Caco-2 (cell line): Measurements from ENCODE around the gene ABCA13. TPM values are rescaled to one million over a fixed set of nuclear protein-coding genes. Genes with fewer than 3 reads are reported as not detected.

Source experiments
- BruUV-seq: library from RNA; stranded (reverse); fragments of 400-500 nt; replicated peaks from 2 replicates; lab custom pipeline; 2021; lab: Mats Ljungman, UMichigan
- CTCF ChIA-PET: fragments of 300-600 bp; sonication (Branson Sonifier 250); formaldehyde crosslinking; loops from one replicate; lab custom pipeline; 2022; ENCODE audit warnings: antibody characterized with exemption; lab: Charles Lee
- POLR2A ChIA-PET: fragments of 300-600 bp; sonication (Branson Sonifier 250); formaldehyde crosslinking; loops from one replicate; lab custom pipeline; 2022; ENCODE audit warnings: antibody characterized with exemption; lab: Charles Lee
- DNase-seq, 2 experiments: peaks; one replicate each; pipeline versions ENCODE4 v3.0.0 to v3.0.0-alpha.2; 2020 to 2022
- H3K27me3 ChIP-seq: replicated peaks from 2 replicates; pipeline ENCODE4 v1.6.0; 2011; ENCODE audit warnings: low read length; ENCODE audit not compliant: control insufficient read depth, insufficient read depth
- H3K36me3 ChIP-seq: 2 replicates; pipeline ENCODE4 v1.5.1; 2011; ENCODE audit warnings: low read length; ENCODE audit not compliant: control insufficient read depth, insufficient read depth
- H3K4me1 ChIP-seq: fragments of 250-450 bp; sonication (Bioruptor Pico); 2 replicates; pipeline ENCODE4 v1.5.1; 2020; ENCODE audit warnings: mild to moderate bottlenecking
- H3K4me3 ChIP-seq: 2 replicates; pipeline ENCODE4 v1.5.1; 2011; ENCODE audit warnings: low read depth, mild to moderate bottlenecking, control low read depth, low read length
- H3K9me3 ChIP-seq: fragments of 250-450 bp; sonication (Bioruptor Pico); 2 replicates; pipeline ENCODE4 v1.5.1; 2020; ENCODE audit warnings: mild to moderate bottlenecking, moderate library complexity
- H3K27ac Mint-ChIP-seq: one replicate; pipeline ENCODE4 v1.8.0; 2022; ENCODE audit warnings: mixed read lengths; ENCODE audit not compliant: unreplicated experiment
- H3K27me3 Mint-ChIP-seq: one replicate; pipeline ENCODE4 v1.8.0; 2022; ENCODE audit warnings: mixed read lengths; ENCODE audit not compliant: insufficient read depth, unreplicated experiment
- H3K36me3 Mint-ChIP-seq: one replicate; pipeline ENCODE4 v1.8.0; 2022; ENCODE audit warnings: mild to moderate bottlenecking, mixed read lengths; ENCODE audit not compliant: insufficient read depth, unreplicated experiment
- H3K4me1 Mint-ChIP-seq: one replicate; pipeline ENCODE4 v1.8.0; 2022; ENCODE audit warnings: low read depth, mixed read lengths; ENCODE audit not compliant: unreplicated experiment
- H3K4me3 Mint-ChIP-seq: one replicate; pipeline ENCODE4 v1.8.0; 2022; ENCODE audit warnings: mild to moderate bottlenecking, moderate library complexity, mixed read lengths; ENCODE audit not compliant: unreplicated experiment
- H3K9me3 Mint-ChIP-seq: one replicate; pipeline ENCODE4 v1.8.0; 2022; ENCODE audit warnings: mixed read lengths; ENCODE audit not compliant: unreplicated experiment
- CTCF ChIP-seq, 2 experiments: fragments of 200-600 bp in 1 of 2; IDR thresholded peaks; 1 replicate in 1 of 2; 2 replicates in 1 of 2; pipeline versions ENCODE4 v1.5.1 to v1.8.0; 2011 to 2022; ENCODE audit warnings: antibody characterized with exemption in 1 of 2, control low read depth in 1 of 2, inconsistent platforms in 1 of 2, low read depth in 1 of 2, low read length in 1 of 2, mild to moderate bottlenecking in 1 of 2, moderate library complexity in 1 of 2; ENCODE audit not compliant: insufficient read depth in 1 of 2, severe bottlenecking in 1 of 2, unreplicated experiment in 1 of 2
- intact Hi-C: fragments of 100-400 bp; cut with micrococcal nuclease; formaldehyde crosslinking; loops from one replicate; pipeline ENCODE4 v1.10.0; 2022; ENCODE audit not compliant: unreplicated experiment
- total RNA-seq: library from RNA; stranded (reverse); gene quantifications from 2 replicates; pipeline ENCODE4 v1.2.3, GENCODE V29; 2022

The ABCA13 gene
- total RNA-seq, 1 experiment from 2014 or later: 0.07 TPM

DNA sequence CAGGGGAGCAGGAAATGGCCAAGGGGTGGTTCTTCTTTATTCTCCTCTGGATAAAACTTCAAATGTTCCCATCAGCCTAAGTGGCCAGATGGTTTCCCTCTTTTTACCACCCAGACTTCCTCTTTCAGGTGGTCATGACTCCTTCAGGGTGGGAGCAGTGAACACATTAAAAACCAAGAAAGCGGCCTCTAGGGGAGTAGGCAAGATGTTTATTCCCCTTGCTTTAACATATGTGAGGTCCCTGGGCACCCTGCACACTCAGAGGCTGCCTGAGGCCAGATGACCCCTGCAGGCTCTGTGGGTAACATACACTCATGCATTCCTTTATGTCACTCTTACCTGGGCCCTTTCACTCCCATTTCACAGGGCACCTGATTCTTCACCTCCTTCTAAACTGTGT is 357.4 kb downstream of the ABCA13 start:
- Histone ChIP-seq H3K36me3 (no peaks in the 10 kb centered on the region), H3K4me3 (no peak overlapping the region), H3K9me3 (no peaks in the 10 kb centered on the region), H3K27me3 (no peaks in the 10 kb centered on the region), H3K4me1 (no peaks in the 10 kb centered on the region)
- no peaks in the 10 kb centered on the region for H3K9me3 Mint-ChIP-seq
- intact Hi-C loops: loop anchor here (1.0 kb wide), 4 partner anchors 104 to 347 kb away; no protein-coding TSS in a partner anchor
- peak; percentile 23 to 48 for DNase-seq
- TF ChIP-seq CTCF (IDR thresholded peaks at IDR 0.05; ENCODE audit: insufficient read depth in 1 of 2, low read depth in 1 of 2, low read length in 1 of 2, severe bottlenecking in 1 of 2, unreplicated experiment in 1 of 2): peak in 1 of 2 experiments; percentile 22
- no peaks in the 10 kb centered on the region for H3K36me3 Mint-ChIP-seq
- H3K27me3 Mint-ChIP-seq: peaks cover 5% of the 10 kb centered on the region
- H3K4me3 Mint-ChIP-seq: no peak overlapping the region
- ChIA-PET POLR2A (no interaction called here), CTCF (no interaction called here)
- H3K27ac Mint-ChIP-seq: no peak overlapping the region
- H3K4me1 Mint-ChIP-seq: no peaks in the 10 kb centered on the region
- BruUV-seq: no TSS peak

DNA sequence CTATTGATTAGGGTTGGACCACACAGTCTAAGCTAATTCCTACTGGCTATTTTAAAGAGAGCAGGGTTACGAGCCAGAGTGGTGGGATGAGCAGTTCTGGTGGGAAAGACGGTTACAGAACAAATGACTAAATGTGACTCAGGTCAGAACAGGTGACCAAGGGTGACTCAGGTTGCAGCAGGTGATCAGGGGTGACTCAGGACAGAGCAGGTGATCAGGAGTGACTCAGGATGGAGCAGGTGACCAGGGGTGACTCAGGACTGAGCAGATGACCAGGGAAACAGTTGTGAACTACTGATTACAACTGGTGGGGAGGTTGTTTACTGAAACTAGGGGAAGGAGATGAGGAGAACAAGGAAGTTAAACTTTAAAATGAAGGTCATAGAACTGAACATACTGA is 366.3 kb downstream of the ABCA13 start:
- POLR2A ChIA-PET: no interaction called here
- no peak overlapping the region for H3K27ac Mint-ChIP-seq
- Histone ChIP-seq H3K27me3 (no peaks in the 10 kb centered on the region), H3K4me1 (no peaks in the 10 kb centered on the region), H3K4me3 (no peak overlapping the region), H3K36me3 (no peaks in the 10 kb centered on the region), H3K9me3 (peaks cover 13% of the 10 kb centered on the region)
- no peak overlapping the region for H3K4me3 Mint-ChIP-seq
- no peaks in the 10 kb centered on the region for H3K4me1 Mint-ChIP-seq
- CTCF ChIA-PET: no interaction called here
- no peak for TF ChIP-seq CTCF (IDR thresholded peaks at IDR 0.05; ENCODE audit: insufficient read depth in 1 of 2, low read depth in 1 of 2, low read length in 1 of 2, severe bottlenecking in 1 of 2, unreplicated experiment in 1 of 2)
- no peaks in the 10 kb centered on the region for H3K36me3 Mint-ChIP-seq
- H3K27me3 Mint-ChIP-seq: peaks cover 2% of the 10 kb centered on the region
- peaks cover 14% of the 10 kb centered on the region for H3K9me3 Mint-ChIP-seq
- intact Hi-C loops: no loop called here
- DNase-seq: no peak
- no TSS peak for BruUV-seq

GRCh38 chr7:48540746-48541145 is 369.5 kb downstream of the ABCA13 start:
- Histone ChIP-seq H3K9me3 (peaks cover 13% of the 10 kb centered on the region), H3K4me1 (no peaks in the 10 kb centered on the region), H3K36me3 (no peaks in the 10 kb centered on the region), H3K4me3 (no peak overlapping the region), H3K27me3 (no peaks in the 10 kb centered on the region)
- Mint-ChIP-seq H3K4me3 (no peak overlapping the region), H3K4me1 (no peaks in the 10 kb centered on the region), H3K36me3 (no peaks in the 10 kb centered on the region), H3K27ac (no peak overlapping the region), H3K27me3 (peaks cover 4% of the 10 kb centered on the region), H3K9me3 (peaks cover 14% of the 10 kb centered on the region)
- intact Hi-C loops: no loop called here
- CTCF ChIA-PET: no interaction called here
- BruUV-seq: no TSS peak
- no peak for DNase-seq
- POLR2A ChIA-PET: no interaction called here
- no peak for TF ChIP-seq CTCF (IDR thresholded peaks at IDR 0.05; ENCODE audit: insufficient read depth in 1 of 2, low read depth in 1 of 2, low read length in 1 of 2, severe bottlenecking in 1 of 2, unreplicated experiment in 1 of 2)
